Neural crest cell (in vitro differentiated cells): ENCODE data around the gene GIPC1. TPM values are rescaled to one million over a fixed set of nuclear protein-coding genes. Genes with fewer than 3 reads are reported as not detected.

Source experiments
- DNase-seq: peaks from one replicate; pipeline ENCODE4 v3.0.0; 2021; ENCODE audit warnings: low read depth, mixed read lengths, low spot score
- H3K27ac Mint-ChIP-seq: one replicate; pipeline ENCODE4 v1.8.0; 2021; ENCODE audit warnings: mild to moderate bottlenecking, mixed read lengths; ENCODE audit not compliant: unreplicated experiment
- H3K27me3 Mint-ChIP-seq: 2 replicates; pipeline ENCODE4 v1.8.0; 2021; ENCODE audit warnings: low read depth, mild to moderate bottlenecking, mixed read lengths
- H3K36me3 Mint-ChIP-seq: 2 replicates; pipeline ENCODE4 v1.8.0; 2021; ENCODE audit warnings: low read depth, mild to moderate bottlenecking, mixed read lengths
- H3K4me1 Mint-ChIP-seq: 2 replicates; pipeline ENCODE4 v1.8.0; 2021; ENCODE audit warnings: mixed read lengths
- H3K4me3 Mint-ChIP-seq: one replicate; pipeline ENCODE4 v1.8.0; 2021; ENCODE audit warnings: mild to moderate bottlenecking, mixed read lengths
- H3K9me3 Mint-ChIP-seq: 2 replicates; pipeline ENCODE4 v1.8.0; 2021; ENCODE audit warnings: mixed read lengths
- total RNA-seq: library from RNA; stranded (reverse); gene quantifications from 2 replicates; pipeline ENCODE4 v1.2.1, GENCODE V29; 2021
- TF ChIP-seq, protein P1 (sequence below): fragments of 200-600 bp; sonication (generic); conservative IDR thresholded peaks from 2 replicates; pipeline ENCODE4 v1.5.0; 2021; ENCODE audit warnings: antibody characterized with exemption, mild to moderate bottlenecking

Gene GIPC1
- total RNA-seq, 1 donor from 2014 or later: 72.5 TPM

DNA sequence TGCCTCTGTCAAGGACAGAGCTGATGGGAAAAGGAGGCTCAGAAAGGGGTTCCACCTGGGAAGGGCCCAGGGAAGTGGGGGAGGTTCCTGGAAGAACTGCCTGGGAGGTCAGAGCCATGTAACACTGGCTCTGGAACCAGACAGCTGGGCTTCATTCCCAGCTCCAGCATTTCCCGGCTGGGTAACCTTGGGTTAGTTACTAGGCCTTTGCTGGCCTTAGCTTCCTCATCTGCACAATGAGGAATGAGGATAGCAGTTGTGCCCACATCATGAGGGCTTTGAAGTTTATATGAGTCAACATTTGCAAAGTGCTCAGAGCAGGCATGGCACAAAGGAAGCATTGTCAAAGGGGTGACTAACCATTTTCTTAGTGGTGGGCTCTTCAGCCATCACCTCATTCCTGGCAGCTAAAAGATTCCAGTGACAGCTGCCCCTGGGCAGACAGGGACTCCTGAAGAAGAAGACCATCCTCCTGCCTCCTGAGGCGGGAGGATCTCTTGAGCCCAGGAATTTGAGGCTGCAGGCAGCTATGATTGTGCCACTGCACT, 24.0 kb upstream of the GIPC1 start:
- no peaks in the 10 kb centered on the region for H3K9me3 Mint-ChIP-seq
- no peak for DNase-seq
- H3K36me3 Mint-ChIP-seq: peaks cover 17% of the 10 kb centered on the region
- peak overlapping the region; percentile 97 for H3K4me3 Mint-ChIP-seq
- peak overlapping the region; percentile 96 for H3K27ac Mint-ChIP-seq
- TF ChIP-seq, protein P1, sequence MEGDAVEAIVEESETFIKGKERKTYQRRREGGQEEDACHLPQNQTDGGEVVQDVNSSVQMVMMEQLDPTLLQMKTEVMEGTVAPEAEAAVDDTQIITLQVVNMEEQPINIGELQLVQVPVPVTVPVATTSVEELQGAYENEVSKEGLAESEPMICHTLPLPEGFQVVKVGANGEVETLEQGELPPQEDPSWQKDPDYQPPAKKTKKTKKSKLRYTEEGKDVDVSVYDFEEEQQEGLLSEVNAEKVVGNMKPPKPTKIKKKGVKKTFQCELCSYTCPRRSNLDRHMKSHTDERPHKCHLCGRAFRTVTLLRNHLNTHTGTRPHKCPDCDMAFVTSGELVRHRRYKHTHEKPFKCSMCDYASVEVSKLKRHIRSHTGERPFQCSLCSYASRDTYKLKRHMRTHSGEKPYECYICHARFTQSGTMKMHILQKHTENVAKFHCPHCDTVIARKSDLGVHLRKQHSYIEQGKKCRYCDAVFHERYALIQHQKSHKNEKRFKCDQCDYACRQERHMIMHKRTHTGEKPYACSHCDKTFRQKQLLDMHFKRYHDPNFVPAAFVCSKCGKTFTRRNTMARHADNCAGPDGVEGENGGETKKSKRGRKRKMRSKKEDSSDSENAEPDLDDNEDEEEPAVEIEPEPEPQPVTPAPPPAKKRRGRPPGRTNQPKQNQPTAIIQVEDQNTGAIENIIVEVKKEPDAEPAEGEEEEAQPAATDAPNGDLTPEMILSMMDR: no peak
- peaks cover 2% of the 10 kb centered on the region for H3K27me3 Mint-ChIP-seq
- H3K4me1 Mint-ChIP-seq: peaks cover 50% of the 10 kb centered on the region

DNA sequence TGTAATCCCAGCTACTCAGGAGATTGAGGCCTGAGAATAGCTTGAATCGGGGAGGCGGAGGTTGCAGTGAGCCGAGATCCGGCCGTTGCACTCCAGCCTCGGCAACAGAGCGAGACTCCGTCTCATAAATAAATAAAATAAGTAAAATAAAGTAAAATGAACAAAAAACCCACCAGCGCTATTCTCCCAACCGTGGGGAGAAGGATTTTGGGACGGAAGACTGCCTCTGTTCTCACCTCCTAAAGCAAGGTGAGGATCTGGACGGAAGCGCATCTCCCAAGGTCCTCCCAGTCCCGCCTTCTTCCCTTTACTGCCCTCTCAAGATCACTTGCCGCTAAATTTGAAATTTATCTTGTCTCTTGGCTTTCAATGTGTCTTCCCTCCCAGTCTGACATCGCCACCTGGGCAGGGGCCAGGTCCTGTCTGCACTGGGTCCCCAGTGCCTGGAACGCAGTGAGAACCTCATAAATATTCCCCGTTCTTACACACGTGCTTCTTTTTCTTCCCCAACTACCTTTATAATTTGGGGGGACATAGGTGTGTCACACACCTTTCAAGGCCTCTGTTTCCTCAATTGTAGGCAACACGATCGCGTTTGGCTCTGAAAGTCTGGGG, 23.4 kb upstream of the GIPC1 start:
- peak overlapping the region; percentile 96 for H3K27ac Mint-ChIP-seq
- peaks cover 21% of the 10 kb centered on the region for H3K36me3 Mint-ChIP-seq
- H3K27me3 Mint-ChIP-seq: peaks cover 2% of the 10 kb centered on the region
- H3K9me3 Mint-ChIP-seq: no peaks in the 10 kb centered on the region
- peaks cover 55% of the 10 kb centered on the region for H3K4me1 Mint-ChIP-seq
- DNase-seq: no peak
- H3K4me3 Mint-ChIP-seq: peak overlapping the region; percentile 97
- TF ChIP-seq, protein P1: no peak

DNA sequence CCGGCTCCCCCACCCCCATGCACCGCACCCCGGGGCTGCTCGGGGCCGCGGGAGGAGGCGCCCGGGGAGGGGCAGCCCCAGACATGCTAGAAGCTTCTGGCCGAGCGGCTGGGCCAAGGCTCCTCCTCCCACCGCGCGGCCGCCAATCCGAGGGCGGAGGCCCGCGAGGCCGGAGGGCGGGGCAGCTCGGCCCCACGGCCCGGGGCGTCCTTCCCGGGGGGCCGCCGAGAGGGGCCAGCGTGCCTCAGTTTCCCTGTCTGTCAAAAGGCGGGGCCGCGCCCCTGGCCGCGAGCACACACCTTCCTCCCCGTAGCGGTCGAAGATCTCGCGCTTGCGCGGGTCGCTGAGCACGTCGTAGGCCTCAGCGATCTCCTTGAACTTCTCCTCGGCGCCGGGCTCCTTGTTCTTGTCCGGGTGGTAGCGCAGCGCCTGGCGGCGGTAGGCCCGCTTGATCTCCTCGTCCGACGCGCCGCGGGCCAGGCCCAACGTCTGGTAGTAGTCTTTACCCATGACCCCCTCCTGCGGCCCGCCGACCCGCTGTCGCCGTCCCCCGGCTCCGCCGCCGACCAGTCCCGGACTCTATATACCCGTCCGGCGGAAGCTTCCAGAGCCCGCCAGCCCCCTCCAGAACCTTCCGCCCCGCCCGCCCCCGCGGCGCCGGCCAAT, 22.0 kb upstream of the GIPC1 start, which contains the start of gene DNAJB1:
TSS of gene DNAJB1 (minus strand) at position 558 of the 666 bp plus-strand sequence. CDS start at position 510, 48 bp downstream.
- H3K27ac Mint-ChIP-seq: peak within 1 kb of the TSS; percentile 98
- peak within 1 kb of the TSS; percentile 97 for H3K4me3 Mint-ChIP-seq
- TF ChIP-seq, protein P1: no peak
- peaks cover 57% of the 10 kb centered on the region for H3K4me1 Mint-ChIP-seq
- DNase-seq: no peak
- no peaks in the 10 kb centered on the region for H3K9me3 Mint-ChIP-seq
- H3K36me3 Mint-ChIP-seq: peaks cover 25% of the 10 kb centered on the region
- H3K27me3 Mint-ChIP-seq: peaks cover 2% of the 10 kb centered on the region

DNA sequence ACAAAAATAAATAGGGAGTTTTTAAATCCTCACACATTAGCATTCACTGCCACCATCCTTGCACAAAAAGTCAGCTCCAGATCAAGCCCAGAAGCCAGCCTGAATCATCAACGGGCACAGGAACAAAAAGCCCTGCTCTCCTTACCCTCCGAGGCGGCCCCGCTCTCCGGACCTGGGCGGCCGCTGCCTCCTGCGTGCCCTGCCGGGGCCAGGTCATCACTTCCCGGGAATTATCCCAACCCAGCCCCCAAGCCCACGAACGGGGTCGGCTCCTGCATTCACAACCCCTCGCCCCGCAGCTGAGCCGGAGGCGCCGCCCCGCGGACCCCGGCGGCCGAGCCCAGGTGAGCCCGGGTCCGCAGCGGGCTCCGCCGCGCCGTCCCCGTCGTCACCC, 21.5 kb upstream of the GIPC1 start:
- DNase-seq: no peak
- Mint-ChIP-seq H3K27ac (no peak overlapping the region), H3K36me3 (peaks cover 25% of the 10 kb centered on the region), H3K27me3 (peaks cover 2% of the 10 kb centered on the region), H3K4me1 (peaks cover 57% of the 10 kb centered on the region), H3K4me3 (peak overlapping the region; percentile 94), H3K9me3 (no peaks in the 10 kb centered on the region)
- TF ChIP-seq, protein P1: no peak

DNA sequence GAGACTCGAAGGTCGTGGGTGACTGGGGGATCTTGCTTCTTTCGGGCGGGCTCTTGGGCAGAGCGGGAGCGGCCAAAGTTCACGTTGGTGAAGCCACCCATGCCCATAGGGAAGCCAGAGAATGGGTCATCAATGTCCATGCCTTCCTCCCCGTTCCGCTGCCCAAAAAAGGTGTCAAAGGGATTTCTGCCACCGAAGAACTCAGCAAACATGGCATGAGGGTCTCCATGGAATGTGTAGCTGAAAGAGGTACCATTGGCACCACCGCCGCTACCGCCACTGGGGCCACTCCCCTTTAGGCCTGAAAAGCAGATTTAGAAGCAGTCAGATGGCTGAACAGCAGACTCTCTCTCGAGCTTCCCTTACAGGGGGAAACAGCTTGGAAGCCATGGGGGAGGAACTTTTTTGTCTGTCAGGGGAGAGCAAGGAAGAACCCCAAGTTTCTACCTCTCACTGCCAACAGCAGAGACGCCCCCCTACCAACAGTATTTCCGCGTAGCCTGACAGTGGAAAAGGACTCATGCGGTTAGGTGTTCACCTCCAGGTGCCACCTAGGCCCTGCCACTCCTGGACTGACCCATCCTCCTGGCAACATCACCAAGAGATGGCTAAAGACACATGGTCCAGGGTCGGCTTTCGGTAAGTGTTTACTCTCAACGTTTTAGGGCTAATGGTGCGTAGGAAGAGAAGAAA, 21.0 kb upstream of the GIPC1 start:
- Mint-ChIP-seq H3K36me3 (peaks cover 25% of the 10 kb centered on the region), H3K9me3 (no peaks in the 10 kb centered on the region), H3K4me3 (peak overlapping the region; percentile 94), H3K27ac (peak overlapping the region; percentile 73), H3K4me1 (peaks cover 52% of the 10 kb centered on the region), H3K27me3 (peaks cover 2% of the 10 kb centered on the region)
- TF ChIP-seq, protein P1: no peak
- DNase-seq: no peak
